H1 (cell line): ENCODE data around the gene MADD. TPM values are rescaled to one million over a fixed set of nuclear protein-coding genes. Genes with fewer than 3 reads are reported as not detected.

Experiments
- BRCA1 ChIP-seq: IDR thresholded peaks from 2 replicates; pipeline ENCODE4 v1.6.1; 2012; ENCODE audit warnings: low read depth, low read length, improper control_type of control experiment
- CHD2 ChIP-seq: IDR thresholded peaks from 2 replicates; pipeline ENCODE4 v1.6.1; 2012; ENCODE audit warnings: low read length, improper control_type of control experiment
- FOSL1 ChIP-seq: IDR thresholded peaks from 2 replicates; pipeline ENCODE4 v1.6.1; 2011; ENCODE audit warnings: mild to moderate bottlenecking, low read depth, low read length, moderate library complexity; ENCODE audit not compliant: insufficient read depth
- GTF2F1 ChIP-seq: IDR thresholded peaks from 2 replicates; pipeline ENCODE4 v1.6.1; 2012; ENCODE audit warnings: low read depth, low read length, improper control_type of control experiment, borderline replicate concordance
- RXRA ChIP-seq: IDR thresholded peaks from 2 replicates; pipeline ENCODE4 v1.6.1; 2011; ENCODE audit warnings: low read depth, mild to moderate bottlenecking, low read length, moderate library complexity; ENCODE audit not compliant: insufficient read depth
- SAP30 ChIP-seq: fragments of 300-600 bp; sonication (generic); IDR thresholded peaks from 2 replicates; pipeline ENCODE4 v1.7.1; 2012; ENCODE audit warnings: low read length, moderate library complexity, mild to moderate bottlenecking, inconsistent platforms; ENCODE audit not compliant: insufficient read depth, insufficient replicate concordance
- SP1 ChIP-seq: IDR thresholded peaks from 2 replicates; pipeline ENCODE4 v1.6.1; 2011; ENCODE audit warnings: low read depth, low read length
- polyA plus RNA-seq, 7 experiments: library from polyadenylated mRNA; depleted of rRNA in 3 of 7; stranded (reverse) in 5 of 7; unstranded in 2 of 7; fragments of >200 nt in 5 of 7; fragments of 200-250 nt in 2 of 7; gene quantifications; 1 replicate in 5 of 7; 2 replicates in 1 of 7; 4 replicates in 1 of 7; pipeline versions ENCODE4 v1.2.1 to v1.2.3, GENCODE V29; 2011 to 2013; ENCODE audit warnings: missing spikeins in 2 of 7, mixed read lengths in 2 of 7
- total RNA-seq: library from RNA; stranded (reverse); fragmentation: NEBNext Ultra II Directional; extraction: Animal tissue kit (Norgen Biotek cat#: 25700); gene quantifications from 2 replicates; pipeline ENCODE4 v1.2.1, GENCODE V29; 2021

MADD gene
- total and polyA plus RNA-seq, 2 of the 8 experiments (the other 6 are each of a cell fraction or from before 2014, with no cell fraction given) = 32.5 to 45.4 TPM

GRCh38 chr11:47296045-47296444 is 26.1 kb downstream of the MADD start (continued):
- TF ChIP-seq GTF2F1 = no peak
- no peak for TF ChIP-seq BRCA1
- no peak for TF ChIP-seq CHD2
- TF ChIP-seq SAP30 = no peak
- no peak for TF ChIP-seq RXRA
- TF ChIP-seq SP1 = no peak
- no peak for TF ChIP-seq FOSL1
- TF ChIP-seq, all 59 proteins: peak for 0
